GM06990 (cell line): ENCODE data around the gene SIAH2.

Experiments used
- DNase-seq: peaks from one replicate; pipeline ENCODE4 v3.0.0-alpha.2; 2011; ENCODE audit not compliant: insufficient read length; ENCODE audit errors: extremely low read depth
- H3K27me3 ChIP-seq: replicated peaks from 2 replicates; pipeline ENCODE4 v1.6.0; 2011; ENCODE audit warnings: low read length; ENCODE audit not compliant: control insufficient read depth, insufficient read depth
- H3K36me3 ChIP-seq: 2 replicates; pipeline ENCODE4 v1.5.1; 2011; ENCODE audit warnings: low read length; ENCODE audit not compliant: control insufficient read depth, insufficient read depth
- H3K4me3 ChIP-seq: replicated peaks from 2 replicates; pipeline ENCODE4 v1.5.1; 2011; ENCODE audit warnings: low read depth, mild to moderate bottlenecking, control low read depth, low read length
- TF ChIP-seq, protein P1 (sequence below): IDR thresholded peaks from 2 replicates; pipeline ENCODE4 v1.5.1; 2011; ENCODE audit warnings: low read length, control low read depth, mild to moderate bottlenecking, inconsistent platforms; ENCODE audit not compliant: insufficient read depth, poor library complexity, severe bottlenecking

SIAH2 gene

DNA sequence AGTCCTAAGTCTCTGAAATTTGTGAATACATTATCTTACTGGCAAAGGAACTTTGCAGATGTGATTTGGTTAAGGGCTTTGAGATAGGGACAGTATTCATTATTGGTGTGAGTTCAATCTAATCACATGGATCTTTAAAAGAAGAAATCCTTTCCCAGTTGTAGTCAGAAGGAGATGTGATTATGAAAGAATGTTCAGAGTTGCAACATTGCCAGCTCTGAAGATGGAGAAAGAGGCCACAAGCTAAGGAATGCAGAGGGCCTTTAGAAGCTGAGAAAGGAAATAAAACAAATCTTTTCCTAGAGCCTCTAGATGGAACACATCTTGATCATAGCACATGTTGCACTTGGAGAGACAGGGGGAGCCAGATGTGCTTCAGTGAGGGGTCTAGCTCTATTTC is 27.7 kb upstream of the SIAH2 start:
- DNase-seq, result no peak
- TF ChIP-seq, protein P1, sequence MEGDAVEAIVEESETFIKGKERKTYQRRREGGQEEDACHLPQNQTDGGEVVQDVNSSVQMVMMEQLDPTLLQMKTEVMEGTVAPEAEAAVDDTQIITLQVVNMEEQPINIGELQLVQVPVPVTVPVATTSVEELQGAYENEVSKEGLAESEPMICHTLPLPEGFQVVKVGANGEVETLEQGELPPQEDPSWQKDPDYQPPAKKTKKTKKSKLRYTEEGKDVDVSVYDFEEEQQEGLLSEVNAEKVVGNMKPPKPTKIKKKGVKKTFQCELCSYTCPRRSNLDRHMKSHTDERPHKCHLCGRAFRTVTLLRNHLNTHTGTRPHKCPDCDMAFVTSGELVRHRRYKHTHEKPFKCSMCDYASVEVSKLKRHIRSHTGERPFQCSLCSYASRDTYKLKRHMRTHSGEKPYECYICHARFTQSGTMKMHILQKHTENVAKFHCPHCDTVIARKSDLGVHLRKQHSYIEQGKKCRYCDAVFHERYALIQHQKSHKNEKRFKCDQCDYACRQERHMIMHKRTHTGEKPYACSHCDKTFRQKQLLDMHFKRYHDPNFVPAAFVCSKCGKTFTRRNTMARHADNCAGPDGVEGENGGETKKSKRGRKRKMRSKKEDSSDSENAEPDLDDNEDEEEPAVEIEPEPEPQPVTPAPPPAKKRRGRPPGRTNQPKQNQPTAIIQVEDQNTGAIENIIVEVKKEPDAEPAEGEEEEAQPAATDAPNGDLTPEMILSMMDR, result no peak
- H3K4me3 ChIP-seq, result no peak overlapping the region
- no peaks in the 10 kb centered on the region for H3K27me3 ChIP-seq
- no peaks in the 10 kb centered on the region for H3K36me3 ChIP-seq

DNA sequence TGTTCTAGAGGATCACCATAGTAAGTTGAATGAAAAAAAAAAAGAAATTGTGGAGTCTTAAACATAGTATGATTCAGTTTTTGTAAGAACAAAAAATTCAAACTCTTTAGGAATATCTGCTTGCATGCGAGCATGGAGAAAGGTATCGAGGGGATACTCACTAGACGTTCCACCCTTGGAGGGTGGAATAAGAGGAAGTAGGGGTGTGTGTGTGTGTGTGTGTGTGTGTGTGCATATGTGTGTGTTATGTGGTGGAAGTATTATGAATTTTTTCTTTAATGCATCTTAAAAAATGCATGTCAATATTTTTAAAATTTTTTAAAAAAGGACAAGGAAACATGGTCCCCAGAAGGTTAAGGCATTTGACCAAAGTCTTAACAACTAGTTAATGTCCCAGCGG is 26.5 kb upstream of the SIAH2 start:
- no peaks in the 10 kb centered on the region for H3K36me3 ChIP-seq
- no peaks in the 10 kb centered on the region for H3K27me3 ChIP-seq
- TF ChIP-seq, protein P1, result no peak
- DNase-seq, result no peak
- no peak overlapping the region for H3K4me3 ChIP-seq

DNA sequence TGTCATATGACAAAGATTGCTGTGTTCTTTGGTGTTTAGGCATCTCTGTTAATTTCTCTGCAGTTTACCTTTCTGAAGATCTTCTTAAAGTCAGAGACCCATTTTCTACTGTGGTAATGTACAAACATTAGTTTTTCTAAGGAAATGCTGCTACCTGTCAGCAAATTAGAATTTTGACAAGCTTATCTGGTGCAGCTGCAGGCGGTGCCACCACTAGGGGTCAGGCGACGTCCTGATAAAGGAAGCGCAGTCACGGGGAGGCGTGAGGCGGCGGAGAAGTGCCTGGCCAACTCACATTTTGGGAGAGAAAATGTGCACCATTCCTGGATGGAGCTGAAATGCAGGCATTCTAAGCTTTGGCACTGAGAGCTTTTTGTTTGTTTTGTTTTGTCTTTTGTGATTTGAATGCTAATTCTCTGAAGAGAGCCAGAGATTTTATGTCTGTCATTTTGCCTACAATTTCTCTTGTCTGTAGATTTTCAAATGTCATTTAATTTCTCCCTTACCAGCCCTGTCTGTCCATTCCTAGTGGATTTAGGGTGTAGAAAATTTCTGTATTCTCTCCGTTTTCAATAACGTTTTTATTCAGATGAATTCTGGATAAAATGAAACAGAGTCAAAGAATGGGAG is 24.9 kb upstream of the SIAH2 start:
- H3K36me3 ChIP-seq, result no peaks in the 10 kb centered on the region
- peak; percentile 26 for DNase-seq
- no peaks in the 10 kb centered on the region for H3K27me3 ChIP-seq
- TF ChIP-seq, protein P1, result peak; percentile 97
- H3K4me3 ChIP-seq, result no peak overlapping the region

- no peak overlapping the region for H3K4me3 ChIP-seq
- H3K27me3 ChIP-seq, result no peaks in the 10 kb centered on the region
- no peak for DNase-seq
- TF ChIP-seq, protein P1, result no peak
- H3K36me3 ChIP-seq, result no peaks in the 10 kb centered on the region
Observed at GRCh38 chr3:150786791-150787190, 23.8 kb upstream of the SIAH2 start.

DNA sequence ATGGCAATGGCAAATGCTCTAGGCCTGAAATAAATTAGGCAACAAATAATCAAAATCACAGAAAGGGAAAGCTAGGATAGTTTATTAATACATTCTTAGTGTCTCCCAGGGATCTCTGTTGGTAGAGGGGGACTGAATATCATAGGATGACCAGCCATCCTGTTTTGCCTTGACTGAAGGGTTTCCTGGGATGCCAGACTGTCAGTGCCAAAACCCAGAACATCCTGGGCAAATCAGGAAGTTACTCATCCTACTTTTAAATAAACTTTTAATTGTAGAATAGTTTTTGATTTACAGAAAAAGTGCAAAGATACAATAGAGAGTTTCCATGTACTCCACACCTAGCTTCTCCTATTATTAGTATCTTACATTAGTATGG is 21.8 kb upstream of the SIAH2 start:
- DNase-seq, result no peak
- Histone ChIP-seq H3K36me3 (no peaks in the 10 kb centered on the region), H3K27me3 (no peaks in the 10 kb centered on the region), H3K4me3 (no peak overlapping the region)
- TF ChIP-seq, protein P1, result no peak
